Heart right ventricle (tissue), 16 donors: ENCODE results near the gene MCTS1. TPM values are rescaled to one million over a fixed set of nuclear protein-coding genes. Genes with fewer than 3 reads are reported as not detected.
"Not testable (repeated sequence)": the region's sequence is repeated elsewhere in the genome, so short reads cannot be mapped to it uniquely, and the experiment has no call there.

Source experiments
- ATAC-seq, 8 donors: fragments of 200-7000 bp; cut with Tn5 transposase; one replicate each; pipeline ENCODE4 v1.9.1; 2020; ENCODE audit warnings: mild to moderate bottlenecking in 8 of 8, moderate library complexity in 8 of 8, moderate number of reproducible peaks in 1 of 8
- DNase-seq, 2 donors: peaks; one replicate each; pipeline ENCODE4 v3.0.0-alpha.2; 2020
- H3K27ac ChIP-seq, 10 donors: fragments of 200-600 bp; sonication (generic) in 2 of 10; one replicate each; pipeline versions ENCODE4 v1.5.0 to v1.8.0; 2020 to 2022; ENCODE audit warnings: mild to moderate bottlenecking in 3 of 10
- H3K27me3 ChIP-seq, 7 donors: fragments of 200-600 bp; one replicate each; pipeline ENCODE4 v1.8.0; 2021 to 2022; ENCODE audit warnings: mild to moderate bottlenecking in 2 of 7
- H3K36me3 ChIP-seq, 9 donors: fragments of 200-600 bp; sonication (generic) in 1 of 9; one replicate each; pipeline versions ENCODE4 v1.5.0 to v1.8.0; 2020 to 2022; ENCODE audit warnings: mild to moderate bottlenecking in 2 of 9
- H3K4me1 ChIP-seq, 9 donors: fragments of 200-600 bp; sonication (generic) in 1 of 9; one replicate each; pipeline versions ENCODE4 v1.5.0 to v1.8.0; 2020 to 2022; ENCODE audit warnings: mild to moderate bottlenecking in 4 of 9
- H3K4me3 ChIP-seq, 10 donors: fragments of 200-600 bp; sonication (generic) in 2 of 10; one replicate each; pipeline versions ENCODE4 v1.5.0 to v1.8.0; 2020 to 2022; ENCODE audit warnings: mild to moderate bottlenecking in 7 of 10, moderate library complexity in 2 of 10
- H3K9me3 ChIP-seq, 11 donors: fragments of 200-600 bp in 10 of 11; sonication (generic) in 2 of 11; one replicate each; pipeline versions ENCODE4 v1.5.0 to v1.8.0; 2013 to 2022; ENCODE audit warnings: mild to moderate bottlenecking in 2 of 11, control low read depth in 1 of 11, moderate library complexity in 1 of 11
- CTCF ChIP-seq, 9 donors: fragments of 200-600 bp; sonication (generic) in 2 of 9; IDR thresholded peaks; one replicate each; pipeline versions ENCODE4 v1.5.0 to v1.8.0; 2021 to 2022; ENCODE audit warnings: antibody characterized with exemption in 9 of 9, mild to moderate bottlenecking in 5 of 9, moderate library complexity in 1 of 9
- WGBS, 2 donors: extraction: QIAGEN DNeasy Blood & Tissue Kit; methylation state at CpG; one replicate each; pipeline ENCODE4 v1.1.7; 2013; ENCODE audit warnings: inconsistent platforms in 1 of 2; 5-methylcytosine and 5-hydroxymethylcytosine counted together
- intact Hi-C, 10 donors: fragments of 100-400 bp; cut with DNase I; formaldehyde crosslinking; loops; one replicate each; pipeline versions ENCODE4 v1.11.1 to v1.14.2; 2022
- polyA plus RNA-seq, 2 donors: library from polyadenylated mRNA; stranded (reverse); fragments of 200-250 nt; gene quantifications; one replicate each; pipeline ENCODE4 v1.2.3, GENCODE V29; 2013
- total RNA-seq, 10 donors: library from RNA; stranded (reverse); fragmentation: NEBNext Ultra II Directional in 3 of 10; extraction: Animal tissue kit (Norgen Biotek cat#: 25700) in 3 of 10; gene quantifications; one replicate each; pipeline versions ENCODE4 v1.2.1 to v1.2.4, GENCODE V29; 2021 to 2023
- donor health status: Arrhythmogenic right ventricular cardiomyopathy.
- donor health status: ischemic (EF 13 %, LVEDD 7.1; RV severe dilation, severe dysfunction).
- donor health status: healthy with polysubstance abuse.
- donor health status: DM: no; HTN: yes; CAD: no.
- donor health status: DM: no; HTN: no; CAD: no.
- donor health status: ischemic (EF 25% LVEDD 6.9; RV normal size, moderate dysfunction).
- donor health status: ischemic (EF 25% LVEDD 5.7; RV mildly dilated, moderate dysfunction).
- donor health status: healthy.
- donor health status: DM: yes; HTN: yes; CAD: no.
- donor health status: Ischemic cardiomyopathy.
- donor health status: ischemic (EF 35%, LVEDD 5.7; RV mildly dilated, moderate dysfunction).
- donor health status: nonischemic (EF 11% LVEDD 7.7; RV severe dilation, severe dysfunction).
- donor health status: DM: yes; HTN: yes; CAD: no.
- donor health status: PGD.
- donor health status: ischemic (EF 29% LVEDD 5.4; RV normal size, mild dysfunction).
- donor health status: nonischemic (EF 23%, LVEDD 6.1; RV moderate dilation, normal function).

The MCTS1 gene
- total and polyA plus RNA-seq, 12 donors = 31.4 to 41.4 (median 35.6) TPM

- ATAC-seq (no peak), DNase-seq (no peak)
- H3K9me3 ChIP-seq = no peaks in the 10 kb centered on the region
- H3K27me3 ChIP-seq = no peaks in the 10 kb centered on the region
- H3K4me1 ChIP-seq = no peaks in the 10 kb centered on the region
- TF ChIP-seq CTCF (IDR thresholded peaks at IDR 0.05) = no peak
- no peak overlapping the region for H3K27ac ChIP-seq
- H3K36me3 ChIP-seq = no peaks in the 10 kb centered on the region
- intact Hi-C loops = no loop called here
- no peak overlapping the region for H3K4me3 ChIP-seq
- WGBS, 2 donors = 69 to 72% methylated on average over 4 of the region's 4 CpGs
Measured at GRCh38 chrX:120647127-120647526, 43.2 kb downstream of the MCTS1 start.

- H3K9me3 ChIP-seq, DNase-seq, H3K4me1 ChIP-seq, H3K27ac ChIP-seq, H3K27me3 ChIP-seq, intact Hi-C loops, ATAC-seq, H3K4me3 ChIP-seq, H3K36me3 ChIP-seq: not testable (repeated sequence)
- 85 to 92% methylated on average over 1 of the region's 1 CpG for WGBS, 2 donors
Measured at GRCh38 chrX:120652256-120652655, 48.4 kb downstream of the MCTS1 start.

- DNase-seq (no peak), ATAC-seq (no peak)
- intact Hi-C loops = no loop called here
- Histone ChIP-seq H3K9me3 (no peaks in the 10 kb centered on the region), H3K4me3 (no peak overlapping the region), H3K27me3 (peaks cover 0 to 4% (median 0%) of the 10 kb centered on the region in 7 donors), H3K27ac (no peak overlapping the region), H3K4me1 (no peaks in the 10 kb centered on the region), H3K36me3 (no peaks in the 10 kb centered on the region)
- TF ChIP-seq CTCF (IDR thresholded peaks at IDR 0.05) = no peak
- WGBS, 2 donors = 51 to 52% methylated on average over 3 of the region's 3 CpGs
Measured at GRCh38 chrX:120653000-120653399, 49.1 kb downstream of the MCTS1 start.

DNA sequence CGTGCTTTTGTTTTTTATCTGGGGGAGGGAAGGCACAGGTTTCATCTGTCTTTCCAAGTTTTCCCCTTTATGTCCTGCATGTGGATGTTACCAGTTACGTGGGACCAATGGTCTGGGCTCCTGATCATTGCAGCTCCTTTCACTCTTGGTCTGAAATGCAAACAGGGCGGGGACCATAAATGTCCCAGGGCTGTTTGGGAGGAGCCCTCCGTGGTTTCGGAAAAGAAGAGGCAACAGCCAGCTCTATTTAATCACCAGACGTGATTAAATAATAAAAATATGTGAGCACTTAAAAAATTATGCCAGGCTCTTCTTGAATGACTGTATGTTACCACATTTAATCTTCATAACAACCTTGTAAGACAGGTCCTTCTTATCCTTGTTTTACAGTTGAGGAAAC, 56.7 kb downstream of the MCTS1 start:
- WGBS, 2 donors = 62 to 78% methylated on average over 6 of the region's 6 CpGs
- H3K4me3 ChIP-seq = no peak overlapping the region
- no peaks in the 10 kb centered on the region for H3K4me1 ChIP-seq
- H3K36me3 ChIP-seq = no peaks in the 10 kb centered on the region
- no peak for TF ChIP-seq CTCF (IDR thresholded peaks at IDR 0.05)
- no peak overlapping the region for H3K27ac ChIP-seq
- intact Hi-C loops = loop anchor here in 6 of 10 donors (5.0 to 10.0 kb wide), 2 partner anchors 163 to 166 kb away; no protein-coding TSS in a partner anchor
- peaks cover 0 to 4% (median 0%) of the 10 kb centered on the region in 7 donors for H3K27me3 ChIP-seq
- DNase-seq (no peak), ATAC-seq (no peak)
- no peaks in the 10 kb centered on the region for H3K9me3 ChIP-seq

Other genes starting within 250 kb of the MCTS1 start
- 1 to 10 TPM in 2 of 10 donors, under 1 TPM in 6, not detected in 2; 0.11 to 4.6 (median 0.72) TPM for gene ATP1B4, start 242.0 kb upstream of the MCTS1 start, total RNA-seq
- gene ATP1B4, start 242.0 kb upstream of the MCTS1 start, polyA plus RNA-seq = not detected
- 10 to 100 TPM; 55.2 to 88.7 (median 61.5) TPM for gene LAMP2, start 134.8 kb upstream of the MCTS1 start, total RNA-seq
- gene LAMP2, start 134.8 kb upstream of the MCTS1 start, polyA plus RNA-seq = 10 to 100 TPM; 14.9 to 30.9 TPM
- 10 to 100 TPM; 17.1 to 24.1 (median 19.9) TPM for gene CUL4B, start 43.1 kb upstream of the MCTS1 start, total RNA-seq
- gene CUL4B, start 43.1 kb upstream of the MCTS1 start, polyA plus RNA-seq = 10 to 100 TPM in 1 of 2 donors, 1 to 10 TPM in 1; 8.2 to 12.7 TPM
- 10 to 100 TPM; 13.6 to 22.7 (median 17.2) TPM for gene C1GALT1C1, start 26.0 kb downstream of the MCTS1 start, total RNA-seq
- gene C1GALT1C1, start 26.0 kb downstream of the MCTS1 start, polyA plus RNA-seq = 10 to 100 TPM; 10.8 to 22.4 TPM